Activated CD8-positive, alpha-beta memory T cell treated with anti-CD3 and anti-CD28 coated beads, Interleukin-2, amount 50 U/mL, for 4 hours (primary cell): ENCODE measurements around the gene CDK9.

Experiments used
- DNase-seq: peaks from one replicate; pipeline ENCODE4 v3.0.0-alpha.2; 2020

The CDK9 gene

DNA sequence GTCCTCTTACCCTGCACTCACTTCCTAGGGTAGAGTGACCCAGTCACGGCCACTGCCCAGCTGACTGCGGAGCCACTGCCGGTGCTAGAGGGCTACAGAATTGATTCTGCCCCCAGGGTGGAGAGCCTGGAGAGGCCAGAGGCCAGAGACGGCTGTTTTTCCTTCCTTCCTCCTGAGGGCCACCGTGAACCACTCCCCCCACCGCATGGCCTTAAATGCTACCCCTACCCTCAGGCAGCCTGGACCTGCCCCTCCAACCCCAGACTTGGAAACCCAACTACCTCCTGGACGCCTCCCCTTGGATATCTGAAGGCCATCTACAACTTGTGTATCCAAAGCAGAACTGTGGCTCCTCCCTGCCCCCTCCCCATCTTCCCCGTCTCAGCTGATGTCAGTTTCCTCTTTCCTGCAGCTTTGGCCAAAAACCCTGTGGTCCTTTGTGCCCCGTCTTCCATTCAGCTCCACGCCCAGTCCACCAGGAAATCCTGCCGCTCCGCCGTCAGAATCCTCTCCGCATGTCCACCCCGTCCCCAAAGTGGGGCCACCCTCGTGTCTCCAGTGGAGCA, 23.6 kb upstream of the CDK9 start:
- no peak for DNase-seq

DNA sequence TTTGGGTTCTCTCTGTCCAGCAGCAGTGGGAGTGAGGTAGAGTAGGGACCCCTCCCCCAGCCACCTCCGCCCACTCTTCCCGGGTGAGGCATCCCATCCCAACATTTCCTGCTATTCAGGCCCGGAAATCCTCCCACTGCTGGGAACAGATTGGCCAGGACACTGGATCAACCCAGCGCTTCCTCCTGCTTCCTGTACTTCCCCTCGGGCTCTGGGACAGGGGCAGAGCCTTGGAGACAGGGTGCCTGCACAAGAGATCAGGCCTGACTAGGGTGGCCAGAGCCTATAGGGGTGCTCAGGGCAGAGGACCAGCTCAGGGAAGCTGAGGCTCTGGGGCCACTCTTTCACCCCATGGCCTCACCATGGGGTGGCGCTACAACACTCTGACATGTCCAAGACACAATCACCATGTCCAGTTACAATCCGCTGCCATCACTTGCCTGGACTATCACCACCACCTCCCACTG, 21.9 kb upstream of the CDK9 start:
- DNase-seq: peak; percentile 37

DNA sequence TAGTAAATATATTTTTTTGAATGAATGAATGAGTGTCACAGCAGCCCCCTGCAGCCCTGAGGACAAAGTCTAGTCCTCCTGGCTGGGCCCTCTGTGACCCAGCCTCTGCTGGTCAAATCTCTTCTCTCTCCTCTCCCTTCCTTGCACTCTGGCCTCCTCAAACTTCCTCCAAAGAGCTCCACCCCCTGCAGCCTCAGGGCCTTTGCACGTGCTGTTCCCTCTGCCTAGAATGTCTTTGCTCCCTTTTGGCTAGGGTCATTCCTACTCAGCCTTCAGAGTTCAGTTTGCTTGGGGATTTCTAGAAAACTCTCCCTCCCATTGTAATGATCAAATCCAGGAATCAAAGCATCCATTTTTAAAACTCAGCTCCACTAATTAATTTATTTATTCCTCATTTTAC, 20.4 kb upstream of the CDK9 start:
- DNase-seq: no peak

DNA sequence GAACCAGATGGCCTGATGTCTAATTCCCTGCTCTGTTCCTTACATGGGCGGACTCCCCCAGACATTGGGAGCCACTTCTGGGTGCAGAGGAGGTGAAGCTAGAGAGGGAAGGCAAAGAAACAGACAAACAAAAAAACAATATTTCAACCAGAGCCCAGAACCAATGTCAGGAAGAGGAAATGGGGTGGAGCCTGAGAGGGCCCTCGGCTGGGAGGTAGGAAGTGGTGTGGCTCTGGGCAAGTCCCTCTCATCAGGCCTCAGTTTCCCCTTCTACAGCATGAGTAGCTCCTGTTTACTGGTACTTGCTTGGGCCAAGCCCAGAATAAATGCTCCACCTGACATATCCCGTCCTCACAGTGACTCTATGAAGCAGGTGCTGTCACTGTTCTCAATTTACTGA, 18.4 kb upstream of the CDK9 start:
- DNase-seq: no peak

DNA sequence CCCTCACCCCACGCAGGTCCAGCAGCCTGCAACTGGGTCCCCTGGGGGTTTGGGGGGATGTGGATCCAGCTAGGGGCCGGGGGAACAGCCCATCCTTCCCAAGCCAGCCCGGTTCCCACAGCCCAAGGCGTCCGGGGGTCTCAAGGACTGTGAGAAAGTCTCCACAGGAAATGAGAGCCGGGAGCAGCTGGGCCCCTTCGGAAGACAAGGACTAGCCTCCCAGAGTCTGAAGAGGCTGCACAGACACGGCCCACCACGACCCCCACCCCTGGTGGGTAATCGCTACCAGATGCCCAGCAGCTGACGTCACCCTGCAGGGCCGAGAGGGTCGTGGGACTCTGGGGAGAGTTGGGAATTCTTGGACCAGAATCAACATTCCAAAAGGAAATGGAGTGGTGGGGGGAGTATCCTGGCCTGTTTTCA, 17.9 kb upstream of the CDK9 start:
- DNase-seq: no peak

DNA sequence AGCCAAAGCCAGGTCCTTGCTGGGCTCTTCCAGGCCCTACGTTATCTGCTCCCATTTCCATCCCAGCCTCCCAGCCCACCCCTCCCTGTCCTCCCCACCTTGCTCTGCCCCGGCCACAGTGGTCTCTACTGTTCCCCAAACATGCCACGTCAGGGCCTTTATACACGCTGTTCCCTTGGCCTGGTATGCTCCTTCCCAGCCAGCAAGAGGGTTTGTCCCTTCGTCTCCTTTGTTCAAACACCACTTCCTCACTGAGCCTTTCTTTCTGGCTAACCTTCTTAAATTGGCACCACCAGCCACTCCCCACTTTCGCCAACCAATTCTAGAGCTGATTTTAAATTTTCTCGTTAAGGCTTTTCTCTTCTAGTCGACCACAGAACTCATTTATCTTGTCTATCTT, 17.1 kb upstream of the CDK9 start:
- DNase-seq: no peak

DNA sequence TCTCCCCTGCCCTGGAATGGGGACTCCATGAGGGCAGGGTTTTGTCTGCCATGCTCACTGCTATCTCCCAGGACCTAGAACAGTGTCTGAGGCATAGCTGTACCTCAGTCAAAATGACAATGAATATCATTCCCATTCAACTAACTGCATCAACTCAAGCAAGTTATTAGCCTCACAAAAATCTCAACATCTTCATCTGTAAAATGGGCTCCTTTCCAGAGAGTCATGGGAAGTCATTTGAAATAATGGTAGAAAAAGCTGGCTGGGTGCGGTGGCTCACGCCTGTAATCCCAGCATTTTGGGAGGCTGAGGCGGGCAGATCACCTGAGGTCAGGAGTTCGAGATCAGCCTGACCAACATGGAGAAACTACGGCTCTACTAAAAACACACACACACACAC, 16.7 kb upstream of the CDK9 start:
- DNase-seq: no peak

DNA sequence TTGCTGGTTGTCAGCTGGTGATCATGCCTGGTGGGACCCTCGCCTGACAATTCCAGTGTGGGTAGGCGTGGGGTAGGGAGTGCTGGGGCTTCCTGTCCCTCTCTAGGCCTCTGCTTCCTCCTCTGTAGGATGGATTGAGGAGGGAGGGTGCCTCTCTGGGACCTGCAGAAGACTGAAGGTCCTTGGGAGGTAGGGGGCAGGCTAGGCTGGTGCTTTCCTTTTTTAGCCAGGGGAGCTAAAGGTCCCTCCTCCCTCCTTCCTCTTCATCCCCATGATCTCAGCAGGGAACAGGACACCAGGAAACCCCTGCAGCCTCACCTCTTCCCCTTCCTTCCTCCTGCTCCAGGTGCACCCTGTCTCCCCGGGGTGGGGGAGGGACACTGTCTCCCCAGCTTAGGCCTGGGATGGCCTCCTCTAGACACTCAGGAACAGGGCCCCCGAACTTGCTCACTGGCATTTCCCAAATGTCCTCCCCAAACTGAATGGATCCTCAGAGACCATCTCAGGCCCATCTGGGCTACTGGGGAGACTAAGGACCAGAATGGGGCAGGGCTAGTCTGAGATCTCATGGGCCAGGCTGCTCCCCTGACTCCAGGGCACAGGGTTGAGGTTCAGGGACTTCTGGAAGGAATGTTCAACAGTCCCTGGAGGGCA, 15.8 kb upstream of the CDK9 start:
- no peak for DNase-seq

DNA sequence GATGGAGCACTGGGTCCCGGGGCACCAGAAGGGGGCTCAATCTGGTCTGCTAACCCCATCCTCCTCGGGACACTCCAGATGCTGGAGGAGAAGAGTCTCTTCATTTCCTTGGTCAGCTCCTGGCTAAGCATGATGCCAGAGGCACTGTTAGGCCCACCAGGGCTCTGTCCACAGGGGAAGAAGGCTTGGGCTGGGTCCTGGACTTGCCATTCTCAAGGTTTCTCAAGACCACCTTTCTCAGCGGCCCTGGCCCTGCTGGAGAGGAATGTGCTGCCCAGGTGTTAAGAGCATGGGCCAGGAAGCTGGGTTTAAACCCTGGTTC, 15.3 kb upstream of the CDK9 start:
- no peak for DNase-seq

DNA sequence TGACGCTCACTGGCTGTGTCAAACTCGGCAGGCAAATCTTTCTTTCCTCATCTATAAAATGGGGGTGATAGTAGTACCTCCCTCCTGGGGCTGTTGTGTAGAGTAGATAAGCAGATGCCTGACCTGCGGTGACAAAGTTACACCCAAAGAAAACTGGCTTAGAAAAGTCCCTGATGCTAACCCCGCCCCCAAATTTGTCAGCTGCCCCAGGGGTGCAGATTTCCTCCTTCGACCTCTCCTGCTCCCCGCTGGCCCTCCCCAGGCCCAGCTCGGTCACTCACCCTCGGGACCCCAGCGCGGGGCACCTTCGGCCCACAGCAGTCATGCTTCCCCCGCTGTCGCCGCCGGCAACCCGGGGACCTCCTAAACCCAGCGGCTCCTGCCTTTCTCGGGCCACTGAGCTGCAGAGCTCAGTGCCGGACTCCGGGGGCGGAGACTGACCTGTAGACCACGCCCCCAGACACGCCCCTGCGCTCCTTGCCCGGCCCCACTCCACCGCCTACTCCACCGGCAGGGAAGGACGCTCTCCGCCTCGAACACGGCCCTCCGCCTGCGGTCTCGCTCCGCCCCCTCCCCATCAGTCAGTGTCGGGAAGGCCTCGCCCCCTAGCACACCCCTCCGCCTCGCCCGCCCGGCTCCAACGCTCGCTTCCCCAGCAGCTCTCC, 14.8 kb upstream of the CDK9 start:
- peak; percentile 92 for DNase-seq

DNA sequence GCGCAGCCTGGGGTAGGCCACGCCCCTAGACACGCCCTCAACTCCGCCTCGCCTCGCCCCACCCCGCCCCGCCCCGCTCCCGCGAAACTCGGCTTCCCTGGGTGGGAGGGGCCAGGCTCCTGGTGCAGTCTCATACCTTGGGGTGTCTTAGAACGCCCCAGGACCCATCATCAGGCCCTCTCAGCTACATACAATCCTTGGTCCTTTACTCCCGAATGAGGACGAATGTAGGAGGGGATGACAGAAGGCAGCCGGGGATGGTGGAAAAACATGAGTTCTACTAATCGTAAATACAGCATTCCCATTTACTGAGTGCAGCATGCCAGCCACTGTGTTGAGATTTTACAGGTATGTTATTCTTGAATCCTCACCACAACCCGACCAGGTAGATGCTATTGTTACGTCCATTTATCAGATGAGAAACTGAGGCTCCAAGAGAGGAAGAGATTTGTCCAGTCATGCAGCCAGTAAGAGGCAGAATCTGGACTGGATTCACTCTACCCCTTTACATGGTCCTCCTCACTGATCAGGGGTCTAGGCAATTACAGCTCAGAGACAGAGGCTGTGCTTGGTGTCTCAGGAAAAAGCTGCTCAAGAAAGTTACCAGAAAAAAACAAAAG, 14.2 kb upstream of the CDK9 start:
- DNase-seq: no peak

DNA sequence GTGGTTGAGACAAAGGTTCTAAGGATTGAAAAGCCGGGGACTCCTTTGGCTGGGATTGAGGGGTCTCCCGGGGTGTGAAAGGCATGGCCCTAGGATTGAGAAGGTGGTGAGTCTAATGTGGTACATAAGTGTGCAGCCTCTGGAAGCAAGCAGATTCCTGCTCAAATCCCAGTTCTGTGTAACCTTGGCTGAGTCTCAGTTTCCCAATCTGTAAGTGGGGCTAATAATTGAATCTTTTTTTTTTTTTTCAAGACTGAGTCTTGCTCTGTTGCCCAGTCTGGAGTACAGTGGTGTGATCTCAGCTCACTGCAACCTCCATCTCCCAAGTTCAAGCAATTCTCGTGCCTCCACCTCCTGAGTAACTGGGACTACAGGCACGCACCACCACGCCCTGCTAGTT, 13.2 kb upstream of the CDK9 start:
- DNase-seq: no peak

DNA sequence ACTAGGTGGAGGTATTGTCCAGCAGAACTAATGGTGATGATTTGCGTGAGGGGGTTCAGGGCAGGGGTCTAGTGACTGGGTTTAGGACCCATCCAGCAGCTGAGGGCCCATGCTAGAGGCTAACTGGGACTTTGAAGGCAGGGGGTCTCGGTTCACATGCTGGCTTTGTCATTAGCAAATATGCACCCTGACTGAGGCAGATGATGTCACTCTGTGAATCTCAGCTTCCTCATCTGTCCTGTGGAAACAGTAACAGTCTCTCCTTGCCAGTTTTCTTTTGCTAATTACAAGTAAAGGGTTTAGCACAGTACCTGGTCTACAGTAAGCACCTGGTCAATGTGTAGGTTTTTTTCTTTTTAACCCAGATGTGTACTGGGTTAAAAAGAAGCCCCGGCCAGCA, 12.6 kb upstream of the CDK9 start:
- DNase-seq: no peak

DNA sequence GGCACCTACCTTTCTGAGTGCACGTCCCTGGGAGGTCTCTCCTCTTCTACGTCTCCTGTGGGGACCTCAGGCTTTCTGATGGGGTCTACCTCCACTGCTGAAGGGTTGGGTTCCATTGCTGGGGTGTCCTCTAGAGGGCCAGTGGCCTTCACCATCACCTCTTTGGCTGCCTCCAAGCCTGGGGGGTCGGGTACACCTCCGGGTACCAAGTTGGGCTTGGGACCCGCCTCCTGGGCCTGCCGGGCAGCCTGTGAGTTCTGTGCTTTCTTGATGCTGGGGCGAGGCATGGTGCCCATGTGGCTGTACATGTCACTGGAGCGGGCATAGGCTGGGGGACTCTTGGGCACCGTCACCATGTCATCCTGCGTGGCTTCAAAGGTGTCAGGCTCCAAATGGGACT, 11.9 kb upstream of the CDK9 start:
- DNase-seq: no peak

DNA sequence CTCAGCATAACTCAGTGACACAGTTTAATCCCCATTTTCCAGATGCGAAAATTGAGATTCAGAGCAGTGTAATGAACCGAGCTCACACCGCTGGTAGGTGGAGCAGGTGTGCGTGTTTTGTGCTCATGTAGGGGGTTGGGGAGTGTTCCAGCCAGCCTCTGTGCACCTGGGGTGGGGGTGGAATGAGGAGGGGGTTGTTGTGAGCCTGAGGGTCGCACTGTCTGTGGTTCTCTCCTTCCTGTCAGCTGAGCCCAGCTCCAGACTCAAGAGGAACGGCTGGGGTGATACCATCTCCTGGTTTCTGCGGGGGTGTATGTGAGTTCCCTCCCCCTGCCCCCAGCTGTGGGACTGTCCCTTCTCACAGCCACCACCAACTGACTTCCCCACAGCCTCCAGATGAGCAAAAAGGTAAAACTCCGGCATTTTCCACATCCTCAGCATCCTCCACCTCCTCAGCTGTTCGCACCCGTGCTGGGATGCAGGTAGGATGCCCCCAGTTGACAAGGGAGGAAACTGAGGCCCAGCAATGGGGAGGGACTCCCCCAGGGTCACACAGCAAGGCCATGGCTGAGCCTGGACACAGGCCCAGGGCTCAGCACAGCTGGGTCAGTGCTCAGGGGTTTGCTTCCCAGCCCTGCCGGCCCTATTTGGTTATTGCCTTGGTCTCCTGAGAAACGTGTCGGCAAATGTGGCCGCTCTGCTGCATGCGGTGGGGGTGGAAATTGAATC, 9.5 kb upstream of the CDK9 start:
- DNase-seq: peak; percentile 71

DNA sequence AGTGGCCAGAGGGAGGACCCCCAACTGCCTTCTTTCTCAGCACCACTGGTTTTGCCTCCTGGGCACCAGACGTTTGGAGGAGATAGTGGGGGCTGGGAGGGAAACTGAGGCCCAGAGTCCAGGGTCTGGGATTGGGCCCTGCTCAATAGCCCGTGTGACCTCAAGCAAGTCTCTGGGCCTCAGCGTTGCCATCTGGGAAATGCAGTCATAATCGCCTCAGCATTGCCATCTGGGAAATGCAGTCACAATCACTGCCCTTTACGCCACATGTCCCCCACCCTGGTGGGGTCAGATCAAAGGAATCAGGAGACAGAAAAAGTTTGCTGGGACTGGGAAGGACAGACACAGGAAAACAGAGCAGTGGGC, 8.9 kb upstream of the CDK9 start:
- no peak for DNase-seq

DNA sequence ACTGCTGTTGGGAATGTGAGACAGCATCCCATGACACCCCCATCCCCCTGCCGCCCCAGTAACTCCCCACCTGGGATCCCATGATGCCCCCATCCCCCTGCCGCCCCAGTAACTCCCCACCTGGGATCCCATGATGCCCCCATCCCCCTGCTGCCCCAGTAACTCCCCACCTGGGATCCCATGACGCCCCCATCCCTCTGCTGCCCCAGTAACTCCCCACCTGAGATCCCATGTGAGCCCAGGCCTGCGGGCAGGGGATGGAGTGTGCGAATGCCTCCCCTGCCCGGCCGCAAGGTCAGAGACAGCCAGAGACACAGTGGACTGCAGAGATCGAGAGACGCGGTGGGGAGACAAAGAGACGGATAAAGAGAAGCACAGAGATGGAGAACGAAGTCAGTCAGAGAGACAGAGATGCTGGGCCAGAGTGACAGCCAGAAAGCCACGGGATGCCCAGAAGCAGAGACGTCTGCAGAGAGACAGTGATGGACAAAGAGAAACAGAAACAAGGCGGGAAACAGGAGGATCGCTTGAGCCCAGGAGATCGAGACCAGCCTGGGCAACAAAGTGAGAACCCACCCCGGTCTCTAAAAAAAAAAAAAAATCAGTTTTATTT, 8.4 kb upstream of the CDK9 start:
- no peak for DNase-seq

DNA sequence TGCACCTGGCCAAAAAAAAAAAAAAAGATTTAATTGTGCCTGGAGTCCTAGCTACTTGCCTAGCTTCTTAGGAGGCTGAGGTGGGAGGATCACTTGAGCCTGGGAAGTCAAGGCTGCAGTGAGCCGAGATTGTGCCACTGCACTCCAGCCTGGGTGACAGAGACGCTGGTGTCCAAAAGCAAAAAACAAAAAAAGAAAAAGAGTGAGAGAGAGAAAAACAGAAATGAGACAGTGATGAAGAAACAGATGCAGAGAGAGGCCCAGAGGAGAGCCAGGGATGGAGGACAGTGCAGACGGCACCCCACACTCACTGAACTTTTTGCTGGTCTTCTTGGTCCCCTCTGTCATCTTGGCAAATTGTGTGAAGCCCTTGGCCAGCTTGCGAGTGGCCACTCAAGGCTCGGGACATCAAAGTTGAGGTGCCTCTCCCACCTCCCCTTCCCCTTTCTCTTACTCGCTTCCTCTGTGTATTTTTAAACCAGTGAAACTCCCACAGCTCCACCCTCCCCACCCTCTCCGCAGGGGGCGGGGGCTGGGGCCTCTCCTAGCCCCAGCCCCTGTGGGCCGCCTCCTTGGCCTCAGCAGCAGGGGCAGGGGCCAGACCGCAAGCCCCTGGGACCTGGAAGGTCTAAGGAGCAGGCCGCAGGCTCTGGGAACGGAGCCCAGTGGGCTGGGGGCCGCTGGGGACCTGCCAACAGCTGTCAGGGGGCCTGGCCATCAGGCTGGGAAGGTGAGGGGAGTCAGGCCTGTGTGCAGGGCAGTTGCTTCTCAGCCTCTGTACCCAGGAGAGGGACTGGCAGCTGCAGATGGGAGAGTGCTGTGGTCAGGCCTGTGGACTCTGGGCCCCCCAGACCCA, 7.3 kb upstream of the CDK9 start, which contains the start of gene SH2D3C:
Gene SH2D3C (minus strand): TSS at position 387 of the 856 bp plus-strand sequence. CDS start 39 bp downstream, at position 348.
- DNase-seq: peak; percentile 45

DNA sequence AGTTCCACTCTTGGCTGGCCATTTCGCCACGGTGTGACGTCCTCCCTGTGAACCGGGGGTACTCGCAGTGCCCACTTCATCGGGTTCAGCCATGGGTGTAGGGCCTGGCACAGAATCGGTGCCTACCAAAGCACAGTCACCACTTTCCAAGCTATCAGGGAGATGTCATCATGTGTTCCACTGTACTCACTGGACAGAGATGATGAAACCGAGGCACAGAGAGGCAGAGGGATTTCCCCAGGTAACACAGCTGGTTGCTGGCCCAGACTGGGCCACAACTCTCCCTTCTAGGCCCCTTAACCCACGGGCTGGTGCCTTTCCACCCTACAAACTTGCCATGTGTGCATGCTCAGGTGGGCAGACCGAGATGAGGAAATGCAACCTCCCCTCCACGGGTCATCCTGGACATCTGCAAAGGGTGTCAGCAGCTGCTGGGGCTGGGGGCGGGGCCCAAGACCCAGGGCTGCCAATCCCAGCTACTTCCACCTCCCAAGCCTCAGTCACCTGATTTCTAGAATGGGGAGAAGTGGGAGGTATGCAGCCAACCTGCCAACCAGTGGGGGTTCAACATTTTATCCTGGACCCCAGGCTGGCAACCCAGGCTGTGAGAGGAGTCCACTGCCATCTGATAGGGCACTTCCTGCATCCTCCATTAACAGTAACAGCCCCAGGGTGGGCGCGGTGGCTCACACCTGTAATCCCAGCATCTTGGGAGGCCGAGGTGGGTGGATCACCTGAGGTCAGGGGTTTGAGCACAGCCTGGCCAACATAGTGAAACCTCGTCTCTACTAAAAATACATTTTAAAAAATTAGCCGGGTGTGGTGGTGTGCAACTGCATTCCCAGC, 6.5 kb upstream of the CDK9 start:
- DNase-seq: peak; percentile 62

DNA sequence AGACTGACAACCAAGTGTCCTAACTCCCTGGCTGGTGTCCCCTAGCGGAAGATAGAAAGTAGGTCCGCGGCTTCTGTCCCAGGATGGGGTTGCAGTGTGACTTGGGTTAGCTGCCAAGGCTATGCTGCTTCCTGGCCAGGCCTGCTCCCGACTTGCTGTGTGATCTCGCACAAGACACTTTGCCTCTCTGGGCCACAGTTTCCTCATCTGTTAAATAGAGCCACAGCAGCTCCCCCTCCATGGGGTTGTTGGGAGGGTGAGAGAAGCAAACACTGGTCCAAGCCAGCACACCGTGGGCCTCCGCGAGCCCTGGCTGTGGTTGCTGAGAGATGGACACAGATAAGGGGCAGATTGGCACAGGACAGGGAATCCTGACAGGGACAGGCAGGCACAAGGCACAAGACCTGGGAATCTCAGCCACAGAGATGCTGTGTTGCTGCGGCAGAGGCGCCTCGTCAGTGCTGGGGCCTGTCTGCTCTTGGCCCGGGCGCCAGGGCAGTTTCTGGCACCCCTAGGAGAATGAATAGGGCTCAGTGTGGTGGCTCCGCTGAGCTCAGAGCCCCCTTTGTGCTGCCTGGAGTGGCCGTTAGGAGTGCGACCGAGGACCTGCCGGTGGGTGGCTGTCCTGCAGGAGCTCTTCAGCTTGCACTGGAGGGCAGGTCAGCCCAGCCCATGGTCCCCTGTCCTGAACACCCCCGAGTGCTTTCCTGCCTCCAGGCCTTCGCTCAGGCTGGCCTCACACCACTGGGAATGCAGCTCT, 5.5 kb upstream of the CDK9 start:
- DNase-seq: no peak
